ENCODE measurements around the gene RPS16. TPM values are rescaled to one million over a fixed set of nuclear protein-coding genes. Genes with fewer than 3 reads are reported as not detected.

Gene RPS16
- total and polyA plus RNA-seq, 2 donors (not counting 1 experiment from before 2014, with no cell fraction given), result 3,910 to 6,448 TPM

GRCh38 chr19:39412867-39413271 lies 22.9 kb downstream of the RPS16 start:
- Mint-ChIP-seq H3K4me1 (peaks cover 52% of the 10 kb centered on the region), H3K9me3 (ENCODE audit: insufficient read depth) (no peaks in the 10 kb centered on the region), H3K4me3 (peak overlapping the region; percentile 94), H3K27ac (peak overlapping the region; percentile 99), H3K27me3 (no peaks in the 10 kb centered on the region)
- peaks cover 0 to 2% (median 0%) of the 10 kb centered on the region in 3 donors for H3K9me3 ChIP-seq (ENCODE audit: control extremely low read depth in 1 of 3, control insufficient read depth in 2 of 3, insufficient read depth in 1 of 3, low read length in 2 of 3)
- under 1% methylated on average over 24 of the region's 24 CpGs for WGBS (ENCODE audit: insufficient coverage)
- peak overlapping the region; percentile 96 for H3K9ac ChIP-seq (ENCODE audit: low read length)
- H3K36me3 ChIP-seq (replicated peaks in 1 of 2; ENCODE audit: control extremely low read depth in 1 of 2, control insufficient read depth in 1 of 2, extremely low read depth in 1 of 2, insufficient read depth in 2 of 2, low read length in 1 of 2), result peaks cover 0 to 21% of the 10 kb centered on the region in 2 experiments
- H3K4me2 ChIP-seq (replicated peaks; ENCODE audit: low read depth, low read length, poor library complexity, severe bottlenecking), result peak overlapping the region; percentile 100
- CTCF ChIA-PET, result interaction anchor here (1.4 to 3.2 kb wide), 6 partner anchors 14 to 120 kb away, joined by 4 to 260 read pairs (median 17); partner anchors contain the start of genes EID2B, MED29, PAF1 and RPS16
- peaks cover 16% of the 10 kb centered on the region for H4K20me1 ChIP-seq (ENCODE audit: control insufficient read depth, insufficient read depth, low read length, poor library complexity, severe bottlenecking)
- POLR2A ChIA-PET, result interaction anchor here (2.2 to 2.5 kb wide), 4 partner anchors 11 to 23 kb away, joined by 20 to 74 read pairs (median 40); partner anchors contain the start of genes MED29, PAF1 and RPS16
- TF ChIP-seq CTCF (IDR thresholded peaks at IDR 0.05), result peak; percentile 79
- no peak for TF ChIP-seq EZH2 (IDR thresholded peaks at IDR 0.05; ENCODE audit: borderline replicate concordance, insufficient read depth, low read depth, low read length, poor library complexity, severe bottlenecking)
- peaks cover 21% of the 10 kb centered on the region for H3K79me2 ChIP-seq (ENCODE audit: control insufficient read depth, insufficient read depth, low read length)
- ATAC-seq (ENCODE audit: low read depth) (no peak), DNase-seq (no peak)
- intact Hi-C loops (cut with micrococcal nuclease), result loop anchor here (1.0 to 5.0 kb wide), 9 partner anchors 22 to 1364 kb away; partner anchors contain the start of genes EID2B, EIF3K, MAP4K1 and MED29
- peak overlapping the region; percentile 72 for H2AFZ ChIP-seq (ENCODE audit: insufficient read depth, low read depth, low read length, poor library complexity, severe bottlenecking)
- peak overlapping the region; percentile 74 to 93 (median 92) for H3K4me3 ChIP-seq (ENCODE audit: control extremely low read depth in 1 of 5, extremely low read depth in 1 of 5, insufficient read depth in 1 of 5, low read depth in 2 of 5, low read length in 4 of 5)
- H3K4me1 ChIP-seq (ENCODE audit: control insufficient read depth in 2 of 2, insufficient read depth in 2 of 2, low read length in 2 of 2), result peaks cover 24 to 40% of the 10 kb centered on the region in 2 donors
- H3K27me3 ChIP-seq (replicated peaks in 1 of 4; ENCODE audit: control extremely low read depth in 1 of 4, control insufficient read depth in 3 of 4, insufficient read depth in 4 of 4, low read length in 3 of 4), result no peaks in the 10 kb centered on the region
- peak overlapping the region; percentile 96 to 100 for H3K27ac ChIP-seq (ENCODE audit: low read length in 2 of 2)
